Measurements from ENCODE around the gene MTUS2. TPM values are rescaled to one million over a fixed set of nuclear protein-coding genes. Genes with fewer than 3 reads are reported as not detected.
"Not testable (repeated sequence)": the region's sequence is repeated elsewhere in the genome, so short reads cannot be mapped to it uniquely, and the experiment has no call there.

The MTUS2 gene
- polyA plus RNA-seq, 2 of the 4 experiments (the other 2 are of a cell fraction): not detected

DNA sequence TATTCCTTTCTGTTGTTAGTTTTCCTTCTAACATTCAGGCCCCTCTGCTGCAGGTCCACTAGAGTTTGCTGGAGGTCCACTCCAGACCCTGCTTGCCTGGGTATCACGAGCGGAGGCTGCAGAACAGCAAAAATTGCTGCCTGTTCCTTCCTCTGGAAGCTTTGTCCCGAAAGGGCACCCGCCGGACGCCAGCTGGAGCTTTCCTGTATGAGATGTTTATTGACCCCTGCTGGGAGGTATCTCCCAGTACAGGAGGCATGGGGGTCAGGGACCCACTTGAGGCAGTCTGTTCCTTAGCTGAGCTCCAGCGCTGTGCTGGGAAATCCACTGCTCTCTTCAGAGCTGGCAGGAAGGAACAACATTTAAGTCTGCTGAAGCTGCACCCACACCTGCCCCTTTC is 516.2 kb downstream of the MTUS2 start (continued):
- TF ChIP-seq RARB (CRISPR knock-in tag; IDR thresholded peaks at IDR 0.05) (no peak), ZSCAN20 (CRISPR knock-in tag; IDR thresholded peaks at IDR 0.05) (no peak), CHD4 (IDR thresholded peaks at IDR 0.05; ENCODE audit: borderline replicate concordance) (no peak), HOXA7 (CRISPR knock-in tag; IDR thresholded peaks at IDR 0.05) (no peak), ZFP36 (IDR thresholded peaks at IDR 0.05; ENCODE audit: borderline replicate concordance, partially characterized antibody) (no peak), HOXB13 (CRISPR knock-in tag; IDR thresholded peaks at IDR 0.05; ENCODE audit: low read depth) (no peak), BHLHE40 (IDR thresholded peaks at IDR 0.05; ENCODE audit: low read depth, low read length) (no peak)

DNA sequence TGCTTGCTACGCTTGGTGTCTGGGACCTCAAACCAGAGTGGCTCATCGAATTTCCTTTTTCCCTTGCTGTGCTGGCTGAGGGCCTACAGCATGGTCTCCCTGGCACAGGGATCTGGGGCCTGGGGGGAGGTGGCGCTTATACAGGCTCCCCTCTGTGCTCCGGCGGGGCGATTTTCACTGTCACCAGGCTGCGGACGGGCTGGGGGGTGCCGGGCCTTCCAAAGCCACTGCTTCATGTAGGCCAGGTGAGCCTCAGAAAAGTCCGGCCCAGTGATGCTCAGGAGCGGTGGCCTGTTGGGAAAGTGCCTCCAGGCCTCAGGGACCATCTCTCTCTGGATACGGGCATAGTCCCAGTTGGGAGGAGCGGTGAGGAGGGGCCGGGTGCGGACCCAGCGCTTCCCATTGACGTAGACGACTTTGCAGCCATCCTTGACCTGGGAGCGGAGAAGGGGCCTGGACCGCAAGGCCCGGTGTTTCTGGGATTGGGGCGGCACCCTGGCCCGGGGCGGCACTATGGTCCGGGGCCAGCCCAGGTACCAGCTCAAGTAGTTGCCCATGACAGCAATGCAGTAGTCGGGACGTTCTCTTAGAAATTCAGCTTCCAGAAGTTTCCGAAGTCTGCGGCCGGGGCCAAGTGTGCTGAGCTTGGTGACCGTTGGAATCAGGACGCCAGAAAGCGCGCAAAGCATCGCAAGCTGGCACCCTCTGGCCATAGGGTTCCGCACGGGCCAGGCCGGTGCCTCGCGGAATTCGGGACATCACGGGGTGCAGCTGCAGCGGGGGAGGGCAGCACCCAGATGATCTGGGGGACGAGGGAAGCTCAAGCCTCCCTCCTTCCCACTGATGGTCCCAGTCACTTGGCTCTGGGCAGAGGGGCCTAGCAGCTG is 519.5 kb downstream of the MTUS2 start:
- FAIRE-seq: no peak
- TF ChIP-seq RNF2 (IDR thresholded peaks at IDR 0.05; ENCODE audit: borderline replicate concordance, low read depth) (no peak), EP300 (IDR thresholded peaks at IDR 0.05) (no peak)
- H3K4me3 ChIP-seq: no peak overlapping the region
- ChIA-PET CTCF (interaction anchor here (0.5 kb wide), 1 partner anchor 28 kb away, joined by 4 read pairs; no protein-coding TSS in a partner anchor), POLR2A (no interaction called here)
- H3K9me3 ChIP-seq: no peaks in the 10 kb centered on the region
- H3K27ac ChIP-seq: no peak overlapping the region
- no peak overlapping the region for H3K4me2 ChIP-seq
- no peak for ATAC-seq
- WGBS (ENCODE audit: missing lambda C conversion rate): 58% methylated on average over 7 of the region's 44 CpGs
- H3K4me1 ChIP-seq: no peaks in the 10 kb centered on the region
- DNase-seq (ENCODE audit: low read depth in 1 of 2, low spot score in 1 of 2): no peak

DNA sequence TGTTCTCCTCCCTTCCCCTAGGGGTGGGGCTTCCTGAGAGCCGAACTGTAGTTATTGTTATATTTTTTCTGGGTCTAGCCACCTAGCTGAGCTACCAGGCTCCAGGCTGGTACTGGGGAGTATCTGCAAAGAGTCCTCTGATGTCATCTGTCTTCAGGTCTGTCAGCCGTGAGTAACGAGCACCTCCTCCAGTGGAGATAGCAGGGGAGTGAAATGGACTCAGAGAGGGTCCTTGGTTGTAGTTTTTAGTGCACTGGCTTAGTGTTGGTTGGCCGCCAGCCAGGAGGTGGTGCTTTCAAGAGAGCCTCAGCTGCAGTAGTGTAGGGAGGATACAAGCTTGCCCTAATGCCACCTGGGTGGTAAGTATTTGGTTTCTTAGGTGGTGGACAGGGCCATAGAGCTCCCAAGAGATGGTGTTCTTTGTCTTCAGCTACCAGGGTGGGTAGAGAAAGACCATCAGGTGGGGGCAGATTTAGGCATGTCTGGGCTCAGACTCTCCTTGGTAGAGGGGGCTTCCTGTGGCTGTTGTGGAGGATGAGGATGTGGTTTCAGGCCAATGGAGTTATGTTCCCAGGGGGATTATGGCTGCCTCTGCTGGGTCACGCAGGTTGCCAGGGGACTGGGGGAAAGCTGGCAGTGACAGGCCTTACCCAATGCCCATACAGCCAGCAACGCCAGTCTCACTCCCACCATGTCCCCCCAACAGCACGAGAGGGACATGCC is 525.9 kb downstream of the MTUS2 start:
- H3K4me1 ChIP-seq; H3K9me3 ChIP-seq; H3K27ac ChIP-seq; H3K4me2 ChIP-seq; ATAC-seq; POLR2A ChIA-PET; FAIRE-seq; H3K4me3 ChIP-seq; DNase-seq (ENCODE audit: low read depth in 1 of 2, low spot score in 1 of 2): not testable (repeated sequence)
- 0% methylated on average over 4 of the region's 7 CpGs for WGBS (ENCODE audit: missing lambda C conversion rate)
- CTCF ChIA-PET: interaction anchor here (0.9 kb wide), 1 partner anchor 9 kb away, joined by 3 read pairs; no protein-coding TSS in a partner anchor

DNA sequence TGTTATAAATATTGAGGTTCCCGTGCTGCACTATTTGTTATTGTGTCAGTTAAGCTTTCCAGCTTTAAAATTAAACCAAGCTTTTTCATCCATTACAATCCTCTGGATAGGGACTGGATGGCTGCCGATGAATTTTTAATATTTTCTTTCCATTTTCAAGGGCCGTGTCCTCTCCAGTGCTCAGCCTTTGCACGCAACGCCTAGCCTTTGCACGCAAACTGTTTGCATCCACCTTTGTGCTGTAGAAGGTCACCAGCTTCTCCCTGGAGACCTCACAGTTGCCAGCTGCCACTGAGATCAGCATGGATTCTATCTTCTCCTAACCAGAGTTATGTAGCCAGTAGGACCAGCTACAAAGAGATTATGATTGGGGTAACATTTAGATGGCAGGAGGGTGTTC is 534.9 kb downstream of the MTUS2 start:
- Histone ChIP-seq H3K9me3 (no peaks in the 10 kb centered on the region), H3K27ac (no peak overlapping the region), H3K4me1 (no peaks in the 10 kb centered on the region), H3K4me3 (no peak overlapping the region), H3K4me2 (no peak overlapping the region)
- ATAC-seq (no peak), FAIRE-seq (no peak), DNase-seq (ENCODE audit: low read depth in 1 of 2, low spot score in 1 of 2) (no peak)
- TF ChIP-seq NPAS2 (CRISPR knock-in tag; IDR thresholded peaks at IDR 0.05; ENCODE audit: borderline replicate concordance) (no peak), SMC3 (IDR thresholded peaks at IDR 0.05) (no peak), TP53 (CRISPR knock-in tag; IDR thresholded peaks at IDR 0.05) (no peak), CBX8 (IDR thresholded peaks at IDR 0.05) (no peak), GATA3 (IDR thresholded peaks at IDR 0.05; ENCODE audit: borderline replicate concordance) (no peak)
- TF ChIP-seq, protein P1, sequence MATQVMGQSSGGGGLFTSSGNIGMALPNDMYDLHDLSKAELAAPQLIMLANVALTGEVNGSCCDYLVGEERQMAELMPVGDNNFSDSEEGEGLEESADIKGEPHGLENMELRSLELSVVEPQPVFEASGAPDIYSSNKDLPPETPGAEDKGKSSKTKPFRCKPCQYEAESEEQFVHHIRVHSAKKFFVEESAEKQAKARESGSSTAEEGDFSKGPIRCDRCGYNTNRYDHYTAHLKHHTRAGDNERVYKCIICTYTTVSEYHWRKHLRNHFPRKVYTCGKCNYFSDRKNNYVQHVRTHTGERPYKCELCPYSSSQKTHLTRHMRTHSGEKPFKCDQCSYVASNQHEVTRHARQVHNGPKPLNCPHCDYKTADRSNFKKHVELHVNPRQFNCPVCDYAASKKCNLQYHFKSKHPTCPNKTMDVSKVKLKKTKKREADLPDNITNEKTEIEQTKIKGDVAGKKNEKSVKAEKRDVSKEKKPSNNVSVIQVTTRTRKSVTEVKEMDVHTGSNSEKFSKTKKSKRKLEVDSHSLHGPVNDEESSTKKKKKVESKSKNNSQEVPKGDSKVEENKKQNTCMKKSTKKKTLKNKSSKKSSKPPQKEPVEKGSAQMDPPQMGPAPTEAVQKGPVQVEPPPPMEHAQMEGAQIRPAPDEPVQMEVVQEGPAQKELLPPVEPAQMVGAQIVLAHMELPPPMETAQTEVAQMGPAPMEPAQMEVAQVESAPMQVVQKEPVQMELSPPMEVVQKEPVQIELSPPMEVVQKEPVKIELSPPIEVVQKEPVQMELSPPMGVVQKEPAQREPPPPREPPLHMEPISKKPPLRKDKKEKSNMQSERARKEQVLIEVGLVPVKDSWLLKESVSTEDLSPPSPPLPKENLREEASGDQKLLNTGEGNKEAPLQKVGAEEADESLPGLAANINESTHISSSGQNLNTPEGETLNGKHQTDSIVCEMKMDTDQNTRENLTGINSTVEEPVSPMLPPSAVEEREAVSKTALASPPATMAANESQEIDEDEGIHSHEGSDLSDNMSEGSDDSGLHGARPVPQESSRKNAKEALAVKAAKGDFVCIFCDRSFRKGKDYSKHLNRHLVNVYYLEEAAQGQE (IDR thresholded peaks at IDR 0.05): no peak
- CTCF ChIA-PET: interaction anchor here (1.7 kb wide), 1 partner anchor 14 kb away, joined by 6 read pairs; no protein-coding TSS in a partner anchor
- POLR2A ChIA-PET: no interaction called here
- whole genome bisulfite sequencing (ENCODE audit: missing lambda C conversion rate): 15% methylated on average over 6 of the region's 6 CpGs
